Keratinocyte (primary cell): ENCODE data around the gene SWSAP1.

Source experiments
- CTCF ChIP-seq, 3 experiments: IDR thresholded peaks in 1 of 3; conservative IDR thresholded peaks in 1 of 3; optimal IDR thresholded peaks in 1 of 3; 2 replicates in 2 of 3; 3 replicates in 1 of 3; pipeline versions ENCODE3 to v1.5.1; 2011; ENCODE audit warnings: low read length in 3 of 3, mild to moderate bottlenecking in 3 of 3, moderate library complexity in 2 of 3, control low read depth in 1 of 3, inconsistent platforms in 1 of 3; ENCODE audit not compliant: insufficient read depth in 2 of 3; ENCODE audit errors: extremely low read depth in 1 of 3
- EZH2 ChIP-seq: IDR thresholded peaks from one replicate; pipeline ENCODE4 v1.6.1; 2012; ENCODE audit warnings: inconsistent platforms, mild to moderate bottlenecking, low read length, moderate library complexity

- TF ChIP-seq CTCF (optimal IDR thresholded peaks at IDR 0.05 in 1 of 3, IDR thresholded peaks at IDR 0.05 in 1 of 3, conservative IDR thresholded peaks at IDR 0.05 in 1 of 3; ENCODE audit: extremely low read depth in 1 of 3, insufficient read depth in 2 of 3, low read length in 3 of 3) (no peak), EZH2 (no peak)
Measured at GRCh38 chr19:11349171-11349570, 25.3 kb upstream of the SWSAP1 start.
